Activated CD4-positive, alpha-beta T cell treated with anti-CD3 and anti-CD28 coated beads, Interleukin-2, amount 10 ng/mL, durations not matched to agents 24 days and 14 days (primary cell): ENCODE data around the gene DEGS2. TPM values are rescaled to one million over a fixed set of nuclear protein-coding genes. Genes with fewer than 3 reads are reported as not detected.

Experiments used
- DNase-seq: peaks from one replicate; pipeline ENCODE4 v3.0.0; 2022
- H3K27ac Mint-ChIP-seq: one replicate; pipeline ENCODE4 v1.8.0; 2022; ENCODE audit warnings: mild to moderate bottlenecking, mixed read lengths
- H3K27me3 Mint-ChIP-seq: one replicate; pipeline ENCODE4 v1.8.0; 2022; ENCODE audit warnings: mixed read lengths
- H3K36me3 Mint-ChIP-seq: one replicate; pipeline ENCODE4 v1.8.0; 2022; ENCODE audit warnings: low read depth, mild to moderate bottlenecking, mixed read lengths
- H3K4me1 Mint-ChIP-seq: one replicate; pipeline ENCODE4 v1.8.0; 2021; ENCODE audit warnings: mixed read lengths
- H3K4me3 Mint-ChIP-seq: one replicate; pipeline ENCODE4 v1.8.0; 2022; ENCODE audit warnings: mild to moderate bottlenecking, moderate library complexity, mixed read lengths
- H3K9me3 Mint-ChIP-seq: one replicate; pipeline ENCODE4 v1.8.0; 2021; ENCODE audit warnings: mixed read lengths
- intact Hi-C: fragments of 100-400 bp; cut with micrococcal nuclease; formaldehyde crosslinking; loops from one replicate; pipeline ENCODE4 v1.15.1; 2023
- total RNA-seq: library from RNA; stranded (reverse); gene quantifications from 2 replicates; pipeline ENCODE4 v1.2.3, GENCODE V29; 2022

Gene DEGS2
- total RNA-seq, 1 donor from 2014 or later: 0.35 TPM

DNA sequence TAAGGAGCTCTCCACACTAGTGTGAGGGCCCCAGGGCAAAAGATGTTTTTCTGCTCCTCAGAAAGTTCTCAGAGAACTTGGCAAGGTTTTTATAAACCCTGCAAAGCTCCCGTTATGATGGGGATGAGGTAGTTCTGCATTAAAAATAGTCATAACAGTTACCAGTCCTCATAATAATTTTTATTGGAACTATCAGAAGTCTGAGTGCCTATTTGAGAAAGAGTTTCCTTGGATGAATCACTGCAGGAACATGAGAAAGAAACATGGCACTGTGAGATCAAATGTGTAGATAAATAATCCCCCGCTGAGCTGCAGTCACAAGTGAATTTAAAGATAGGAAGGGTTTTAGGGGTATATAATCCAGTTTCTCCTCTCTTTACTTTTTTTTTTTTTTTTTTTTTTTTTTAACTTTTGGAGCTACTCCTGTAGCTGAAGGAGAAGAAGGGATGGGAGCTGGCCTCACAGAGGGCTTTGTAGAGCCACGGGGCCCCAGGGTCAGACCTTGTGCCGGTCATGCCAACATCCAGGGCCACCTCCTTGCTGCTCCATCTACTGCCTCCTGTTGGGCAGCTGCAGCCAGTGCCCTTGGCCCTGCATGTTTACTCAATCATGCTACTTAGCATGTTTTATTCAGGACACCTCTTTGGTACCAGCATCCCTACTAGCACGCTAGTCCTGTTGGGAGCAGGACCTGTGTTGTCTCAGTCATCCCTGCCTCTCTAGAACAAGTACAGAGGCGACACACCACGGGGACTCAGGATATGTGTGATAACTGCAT is 54.7 kb downstream of the DEGS2 start:
- peaks cover 69% of the 10 kb centered on the region for H3K36me3 Mint-ChIP-seq
- DNase-seq: no peak

DNA sequence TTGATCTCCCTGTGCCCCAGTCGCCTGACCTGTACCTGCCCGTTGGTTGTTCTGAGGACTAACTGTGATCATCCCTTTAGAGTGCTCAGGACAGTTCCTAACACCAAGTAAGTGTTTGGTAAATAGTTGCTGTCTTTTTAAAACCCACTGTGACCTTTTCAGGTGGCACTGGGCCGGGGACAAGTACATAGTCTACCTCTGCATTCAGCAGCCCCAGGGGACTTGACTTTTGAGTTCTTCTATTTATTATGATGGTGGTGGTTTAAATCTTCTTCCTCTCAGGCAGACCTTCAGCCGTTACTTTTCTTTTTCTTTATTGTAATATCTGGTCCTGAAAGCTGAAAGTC is 55.5 kb downstream of the DEGS2 start:
- no peaks in the 10 kb centered on the region for H3K9me3 Mint-ChIP-seq
- peak overlapping the region; percentile 89 for H3K27ac Mint-ChIP-seq
- H3K27me3 Mint-ChIP-seq: no peaks in the 10 kb centered on the region
- intact Hi-C loops: loop anchor here (1.0 to 10.0 kb wide), 2 partner anchors 25 to 271 kb away; partner anchors contain the start of gene WDR25
- no peak for DNase-seq
- H3K4me1 Mint-ChIP-seq: peaks cover 87% of the 10 kb centered on the region
- H3K4me3 Mint-ChIP-seq: peak overlapping the region; percentile 70
- H3K36me3 Mint-ChIP-seq: peaks cover 68% of the 10 kb centered on the region

More for the DNA sequence above, 54.7 kb downstream of the DEGS2 start:
- H3K27me3 Mint-ChIP-seq: no peaks in the 10 kb centered on the region
- H3K4me3 Mint-ChIP-seq: peak overlapping the region; percentile 70
- intact Hi-C loops: loop anchor here (1.0 to 10.0 kb wide), 2 partner anchors 25 to 270 kb away; partner anchors contain the start of gene WDR25
- H3K9me3 Mint-ChIP-seq: no peaks in the 10 kb centered on the region
- peaks cover 83% of the 10 kb centered on the region for H3K4me1 Mint-ChIP-seq
- H3K27ac Mint-ChIP-seq: peak overlapping the region; percentile 89

DNA sequence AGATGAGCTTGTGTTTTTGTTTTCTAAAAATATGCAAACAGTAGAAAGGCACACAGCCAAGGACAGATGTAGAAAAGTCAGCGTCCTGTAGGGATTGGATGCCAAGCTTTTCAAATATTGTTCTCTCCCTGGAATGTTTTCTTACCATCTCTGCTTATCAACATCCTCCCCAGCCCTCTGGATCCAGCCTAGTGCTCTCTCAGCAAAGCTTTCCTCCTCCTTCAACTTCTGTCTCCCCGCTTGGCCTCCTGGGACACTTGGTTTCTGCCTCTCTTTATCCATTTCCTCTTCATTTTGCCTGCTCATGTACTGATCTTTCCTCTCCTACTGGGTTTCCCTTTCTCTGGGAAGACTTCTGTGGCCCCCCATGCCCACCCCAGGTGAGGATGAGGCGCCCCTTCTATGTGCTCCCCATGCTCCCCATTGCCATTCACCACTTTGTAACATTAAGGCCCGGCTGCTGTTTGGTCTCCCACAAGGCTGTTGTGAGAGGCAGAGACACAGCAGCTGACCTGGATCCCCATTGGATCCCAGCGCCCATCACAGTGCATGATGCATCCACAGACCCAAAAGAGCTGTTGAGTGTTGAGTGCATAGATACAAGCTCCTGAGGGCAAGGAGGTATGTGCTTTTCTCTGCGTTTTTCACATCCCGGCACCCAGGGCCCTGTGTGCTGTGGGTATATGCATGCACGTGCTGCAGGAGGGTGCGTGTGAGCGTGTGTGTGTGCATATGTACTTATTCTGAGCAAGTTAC is 56.0 kb downstream of the DEGS2 start:
- Mint-ChIP-seq H3K4me3 (peak overlapping the region; percentile 70), H3K4me1 (peaks cover 87% of the 10 kb centered on the region), H3K27me3 (no peaks in the 10 kb centered on the region), H3K36me3 (peaks cover 69% of the 10 kb centered on the region), H3K27ac (peak overlapping the region; percentile 89), H3K9me3 (no peaks in the 10 kb centered on the region)
- intact Hi-C loops: loop anchor here (1.0 to 10.0 kb wide), 2 partner anchors 24 to 271 kb away; partner anchors contain the start of gene WDR25
- DNase-seq: peak; percentile 70

DNA sequence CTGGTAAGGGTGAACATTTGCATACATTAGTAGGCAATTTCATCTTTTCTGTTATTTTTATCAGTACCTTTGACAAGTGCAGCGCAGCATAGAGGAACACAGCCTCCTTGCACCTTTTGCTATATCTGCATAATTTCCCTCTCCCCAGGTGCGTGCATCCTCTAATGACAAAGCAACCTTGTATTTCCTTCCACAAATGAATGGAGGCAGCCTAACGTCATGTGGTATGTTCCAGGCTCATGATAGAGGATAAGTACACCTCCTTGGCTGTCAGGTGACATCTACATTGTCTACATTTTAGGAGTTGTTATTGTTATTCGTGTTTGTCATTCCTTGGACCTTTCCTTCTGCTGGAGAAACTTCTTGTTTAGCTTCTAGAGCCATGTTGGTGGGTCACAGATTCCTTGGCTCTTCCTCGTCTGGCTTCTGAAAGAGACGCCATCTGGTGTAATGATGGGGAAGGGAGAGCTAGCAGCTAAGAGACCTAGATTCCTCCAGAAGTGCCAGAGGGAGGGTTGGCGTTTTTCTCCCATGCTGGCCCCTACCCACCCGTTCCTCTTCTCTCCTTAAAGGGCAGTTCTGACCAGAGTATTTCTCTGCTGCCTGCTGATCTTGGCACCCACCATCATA is 57.2 kb downstream of the DEGS2 start:
- intact Hi-C loops: loop anchor here (10.0 kb wide), 1 partner anchor 273 kb away; the partner anchor contains the start of gene WDR25
- Mint-ChIP-seq H3K4me1 (peaks cover 86% of the 10 kb centered on the region), H3K27me3 (no peaks in the 10 kb centered on the region), H3K9me3 (no peaks in the 10 kb centered on the region), H3K36me3 (peaks cover 70% of the 10 kb centered on the region), H3K27ac (peak overlapping the region; percentile 89), H3K4me3 (peak overlapping the region; percentile 70)
- no peak for DNase-seq

DNA sequence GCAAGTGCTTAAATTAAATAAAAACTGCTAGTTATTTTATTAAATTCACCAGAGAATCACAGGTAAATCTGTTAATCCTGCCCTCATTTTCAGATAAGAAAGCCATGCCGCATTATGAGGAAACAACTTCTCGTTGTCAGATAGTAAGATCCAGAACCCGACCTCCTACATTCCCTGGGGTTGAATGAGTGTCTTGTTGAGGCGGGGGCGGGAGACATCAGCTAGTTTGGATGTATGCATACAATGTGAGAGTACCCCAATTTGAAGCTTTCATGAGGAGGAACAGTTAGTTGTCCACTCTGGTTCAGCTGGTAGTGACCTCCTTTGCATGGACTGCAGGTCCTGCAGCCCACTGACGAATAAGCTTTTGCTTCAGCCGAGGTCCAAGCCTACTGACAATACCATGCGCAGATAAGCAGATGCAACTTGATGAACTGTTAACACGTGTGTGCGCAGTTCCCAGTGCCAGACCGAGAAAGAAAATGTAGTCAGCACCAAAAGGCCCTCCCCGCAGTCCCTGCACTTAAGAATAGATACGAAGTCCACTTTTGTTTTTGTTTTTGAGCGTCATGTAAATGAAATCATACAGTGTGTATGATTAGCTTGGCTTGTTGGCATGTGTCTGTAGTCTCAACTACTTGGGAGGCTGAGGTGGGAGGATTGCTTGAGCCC is 59.3 kb downstream of the DEGS2 start:
- no peaks in the 10 kb centered on the region for H3K27me3 Mint-ChIP-seq
- H3K27ac Mint-ChIP-seq: peak overlapping the region; percentile 87
- H3K36me3 Mint-ChIP-seq: peaks cover 73% of the 10 kb centered on the region
- H3K9me3 Mint-ChIP-seq: no peaks in the 10 kb centered on the region
- H3K4me1 Mint-ChIP-seq: peaks cover 86% of the 10 kb centered on the region
- no peak for DNase-seq
- H3K4me3 Mint-ChIP-seq: peak overlapping the region; percentile 60
- intact Hi-C loops: loop anchor here (10.0 kb wide), 1 partner anchor 275 kb away; the partner anchor contains the start of gene WDR25

DNA sequence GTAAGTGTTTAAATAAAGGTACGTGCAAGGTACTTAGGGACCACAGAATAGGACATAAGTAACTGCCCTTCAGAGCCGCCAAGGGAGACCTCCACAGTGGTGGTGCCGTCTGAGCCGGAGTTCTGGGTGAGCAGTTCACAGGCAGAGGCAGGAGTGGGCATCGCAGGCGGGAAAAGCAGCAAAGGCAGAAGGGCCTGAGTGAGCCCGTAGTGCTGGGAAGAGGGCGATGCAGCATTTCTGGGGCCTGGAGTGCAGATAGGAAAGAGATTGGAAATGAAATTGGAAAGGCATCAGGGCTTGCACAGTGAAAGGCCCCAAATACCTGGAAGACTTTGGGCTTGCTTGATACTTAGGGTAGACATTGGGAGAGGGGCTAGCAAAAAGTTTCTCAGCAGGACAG is 61.3 kb downstream of the DEGS2 start:
- H3K36me3 Mint-ChIP-seq: peaks cover 77% of the 10 kb centered on the region
- intact Hi-C loops: no loop called here

DNA sequence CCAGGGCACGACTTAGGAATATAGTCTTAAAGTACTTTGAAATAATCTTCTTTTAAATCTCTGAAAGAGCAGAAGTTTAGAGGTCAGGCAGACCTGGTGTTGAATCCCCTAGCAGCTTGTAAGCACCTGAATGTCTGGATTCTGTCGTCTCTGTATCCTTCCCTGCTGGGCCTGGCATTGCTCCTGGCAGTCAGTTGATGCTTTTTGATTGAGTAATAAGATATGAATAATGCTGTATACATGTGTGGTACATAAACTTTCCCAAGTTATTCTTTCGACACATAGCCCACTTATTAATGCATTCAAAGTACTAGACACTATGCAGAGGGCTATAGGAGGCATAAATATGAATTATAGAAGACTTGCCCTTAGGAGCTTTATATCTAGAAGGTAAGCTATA is 62.8 kb downstream of the DEGS2 start:
- H3K36me3 Mint-ChIP-seq: peaks cover 79% of the 10 kb centered on the region
- intact Hi-C loops: no loop called here
- no peaks in the 10 kb centered on the region for H3K9me3 Mint-ChIP-seq
- H3K27ac Mint-ChIP-seq: peak overlapping the region; percentile 42
- peaks cover 84% of the 10 kb centered on the region for H3K4me1 Mint-ChIP-seq
- H3K27me3 Mint-ChIP-seq: no peaks in the 10 kb centered on the region
- H3K4me3 Mint-ChIP-seq: no peak overlapping the region
- no peak for DNase-seq

More for the DNA sequence above, 61.3 kb downstream of the DEGS2 start:
- H3K9me3 Mint-ChIP-seq: no peaks in the 10 kb centered on the region
- DNase-seq: no peak
- peaks cover 85% of the 10 kb centered on the region for H3K4me1 Mint-ChIP-seq
- peak overlapping the region; percentile 92 for H3K27ac Mint-ChIP-seq
- H3K4me3 Mint-ChIP-seq: peak overlapping the region; percentile 60
- H3K27me3 Mint-ChIP-seq: no peaks in the 10 kb centered on the region

Other genes with a start within 250 kb of the DEGS2 start
- 268 and 285 TPM in 2 replicates for gene EVL, start 94.2 kb downstream of the DEGS2 start, total RNA-seq
- 102 and 105 TPM in 2 replicates for gene YY1, start 79.5 kb upstream of the DEGS2 start, total RNA-seq
- 16.4 and 17.0 TPM in 2 replicates for gene SLC25A29, start 146.8 kb upstream of the DEGS2 start, total RNA-seq
- gene SLC25A47, start 163.7 kb upstream of the DEGS2 start, total RNA-seq: not detected in 2 replicates
- 7.2 and 7.3 TPM in 2 replicates for gene WDR25, start 216.8 kb upstream of the DEGS2 start, total RNA-seq